Heart left ventricle (tissue), 16 donors: ENCODE data around the gene DDRGK1. TPM values are rescaled to one million over a fixed set of nuclear protein-coding genes. Genes with fewer than 3 reads are reported as not detected.
A peak's percentile ranks its signal among the peaks of the same experiment; 100 is the strongest.

Experiments used
- ATAC-seq, 4 donors: fragments of 200-7000 bp; cut with Tn5 transposase; one replicate each; pipeline ENCODE4 v1.9.1; 2020 to 2022; ENCODE audit warnings: moderate library complexity in 4 of 4, mild to moderate bottlenecking in 3 of 4, moderate number of reproducible peaks in 1 of 4
- DNase-seq, 5 donors: peaks; one replicate each; pipeline ENCODE4 v3.0.0-alpha.2; 2020
- H3K27ac ChIP-seq, 12 donors: fragments of 200-600 bp; sonication (generic) in 4 of 12; one replicate each; pipeline versions ENCODE4 v1.5.0 to v1.8.0; 2016 to 2022; ENCODE audit warnings: mild to moderate bottlenecking in 2 of 12
- H3K27me3 ChIP-seq, 9 donors: fragments of 200-600 bp; sonication (generic) in 2 of 9; one replicate each; pipeline versions ENCODE4 v1.5.1 to v1.8.0; 2016 to 2022; ENCODE audit warnings: mild to moderate bottlenecking in 3 of 9
- H3K36me3 ChIP-seq, 9 donors: fragments of 200-600 bp; sonication (generic) in 2 of 9; one replicate each; pipeline versions ENCODE4 v1.5.0 to v1.8.0; 2018 to 2022; ENCODE audit warnings: mild to moderate bottlenecking in 2 of 9
- H3K4me1 ChIP-seq, 12 donors: fragments of 200-600 bp; sonication (generic) in 4 of 12; one replicate each; pipeline versions ENCODE4 v1.5.0 to v1.8.0; 2016 to 2022; ENCODE audit warnings: mild to moderate bottlenecking in 3 of 12
- H3K4me3 ChIP-seq, 12 donors: fragments of 200-600 bp; sonication (generic) in 4 of 12; one replicate each; pipeline versions ENCODE4 v1.5.0 to v1.8.0; 2017 to 2022; ENCODE audit warnings: mild to moderate bottlenecking in 9 of 12, moderate library complexity in 4 of 12
- H3K9me3 ChIP-seq, 12 donors: fragments of 200-600 bp; sonication (generic) in 4 of 12; one replicate each; pipeline versions ENCODE4 v1.5.0 to v1.8.0; 2016 to 2022; ENCODE audit warnings: mild to moderate bottlenecking in 1 of 12
- CTCF ChIP-seq, 12 donors: fragments of 200-600 bp; sonication (generic) in 4 of 12; IDR thresholded peaks; one replicate each; pipeline versions ENCODE4 v1.5.0 to v1.8.0; 2018 to 2022; ENCODE audit warnings: antibody characterized with exemption in 12 of 12, mild to moderate bottlenecking in 5 of 12
- POLR2A ChIP-seq, 2 donors: fragments of 450-650 bp; IDR thresholded peaks; one replicate each; pipeline ENCODE4 v1.6.1; 2017; ENCODE audit warnings: antibody characterized with exemption in 2 of 2, mild to moderate bottlenecking in 2 of 2, moderate library complexity in 2 of 2
- WGBS, 4 donors: extraction: QIAGEN DNeasy Blood & Tissue Kit in 2 of 4; methylation state at CpG; one replicate each; pipeline versions ENCODE4 v1.1.5 to v1.1.7; 2013 to 2018; 5-methylcytosine and 5-hydroxymethylcytosine counted together
- intact Hi-C, 10 donors: fragments of 100-400 bp; cut with DNase I; formaldehyde crosslinking; loops; one replicate each; pipeline versions ENCODE4 v1.11.1 to v1.14.2; 2022
- polyA plus RNA-seq, 2 donors: library from polyadenylated mRNA; stranded (reverse); fragments of 200-250 nt; gene quantifications; one replicate each; pipeline ENCODE4 v1.2.3, GENCODE V29; 2013
- total RNA-seq, 9 donors: library from RNA; depleted of rRNA in 2 of 9; stranded (reverse); fragments of >200 nt in 2 of 9; fragmentation: NEBNext Ultra II Directional in 3 of 9; extraction: Animal tissue kit (Norgen Biotek cat#: 25700) in 3 of 9; gene quantifications; one replicate each; pipeline versions ENCODE4 v1.1.0 to v1.2.4, GENCODE V29; 2016 to 2023
- donor health status: ischemic (EF 13 %, LVEDD 7.1; RV severe dilation, severe dysfunction).
- donor health status: healthy with polysubstance abuse.
- donor health status: DM: no; HTN: yes; CAD: no.
- donor health status: DM: no; HTN: no; CAD: no.
- donor health status: ischemic (EF 25% LVEDD 6.9; RV normal size, moderate dysfunction).
- donor health status: ischemic (EF 25% LVEDD 5.7; RV mildly dilated, moderate dysfunction).
- donor health status: healthy.
- donor health status: DM: yes; HTN: yes; CAD: no.
- donor health status: ischemic (EF 35%, LVEDD 5.7; RV mildly dilated, moderate dysfunction).
- donor health status: nonischemic (EF 11% LVEDD 7.7; RV severe dilation, severe dysfunction).
- donor health status: DM: yes; HTN: yes; CAD: no.
- donor health status: PGD.
- donor health status: ischemic (EF 29% LVEDD 5.4; RV normal size, mild dysfunction).
- donor health status: nonischemic (EF 23%, LVEDD 6.1; RV moderate dilation, normal function).

DDRGK1 gene
- total and polyA plus RNA-seq, 11 donors: 25.1 to 78.3 (median 35.5) TPM

- H3K27me3 ChIP-seq: peaks cover 5 to 39% (median 30%) of the 10 kb centered on the region in 9 donors
- 67 to 79% (median 72%) methylated on average over 6 of the region's 6 CpGs for WGBS, 4 donors
- no peak overlapping the region for H3K27ac ChIP-seq
- TF ChIP-seq POLR2A (IDR thresholded peaks at IDR 0.05) (no peak), CTCF (IDR thresholded peaks at IDR 0.05) (no peak)
- no peaks in the 10 kb centered on the region for H3K36me3 ChIP-seq
- no peak for DNase-seq
- intact Hi-C loops: no loop called here
- ATAC-seq: no peak
- H3K4me1 ChIP-seq: peaks cover 0 to 29% (median 17%) of the 10 kb centered on the region in 12 donors
- no peak overlapping the region for H3K4me3 ChIP-seq
- H3K9me3 ChIP-seq: no peaks in the 10 kb centered on the region
Measured at GRCh38 chr20:3242172-3242692, 37.8 kb upstream of the DDRGK1 start.

GRCh38 chr20:3240776-3241363 is 36.4 kb upstream of the DDRGK1 start:
- Histone ChIP-seq H3K4me3 (peak overlapping the region in 6 of 12 donors; percentile 56 to 86 (median 72)), H3K27me3 (peaks cover 5 to 48% (median 36%) of the 10 kb centered on the region in 9 donors), H3K27ac (no peak overlapping the region), H3K9me3 (no peaks in the 10 kb centered on the region), H3K36me3 (no peaks in the 10 kb centered on the region), H3K4me1 (peaks cover 0 to 29% (median 17%) of the 10 kb centered on the region in 12 donors)
- DNase-seq: no peak
- 84 to 86% (median 84%) methylated on average over 14 to 15 of the region's 15 CpGs for WGBS, 4 donors
- TF ChIP-seq CTCF (IDR thresholded peaks at IDR 0.05): no peak
- TF ChIP-seq POLR2A (IDR thresholded peaks at IDR 0.05): no peak
- ATAC-seq: no peak
- intact Hi-C loops: no loop called here

- H3K9me3 ChIP-seq: no peaks in the 10 kb centered on the region
- ATAC-seq (peak in 2 of 4 donors; percentile 8 to 11), DNase-seq (no peak)
- TF ChIP-seq POLR2A (IDR thresholded peaks at IDR 0.05) (no peak), CTCF (IDR thresholded peaks at IDR 0.05) (no peak)
- intact Hi-C loops: no loop called here
- 14 to 23% (median 18%) methylated on average over 22 to 54 of the region's 54 CpGs for WGBS, 4 donors
- H3K27ac ChIP-seq: peak overlapping the region in 4 of 12 donors; percentile 8 to 38 (median 22)
- H3K36me3 ChIP-seq: no peaks in the 10 kb centered on the region
- peaks cover 0 to 29% (median 17%) of the 10 kb centered on the region in 12 donors for H3K4me1 ChIP-seq
- peak overlapping the region; percentile 50 to 86 (median 66) for H3K4me3 ChIP-seq
- H3K27me3 ChIP-seq: peaks cover 5 to 54% (median 38%) of the 10 kb centered on the region in 9 donors
Measured at GRCh38 chr20:3239867-3240775, 35.6 kb upstream of the DDRGK1 start.
